ENCODE data around the gene UBE2E3.

UBE2E3 gene

GRCh38 chr2:180991820-180992219 is 11.4 kb downstream of the UBE2E3 start:
- H3K36me3 ChIP-seq: no peaks in the 10 kb centered on the region
- TF ChIP-seq CTCF (IDR thresholded peaks at IDR 0.05): no peak
- no peaks in the 10 kb centered on the region for H3K4me1 ChIP-seq (ENCODE audit: control insufficient read depth in 1 of 2, insufficient read depth in 1 of 2, low read depth in 1 of 2, low read length in 1 of 2)
- no peaks in the 10 kb centered on the region for H3K27me3 ChIP-seq
- H3K27ac ChIP-seq: no peak overlapping the region
- H3K9me3 ChIP-seq: no peaks in the 10 kb centered on the region
- no peak overlapping the region for H3K4me3 ChIP-seq (ENCODE audit: low read depth in 1 of 2, low read length in 1 of 2)

GRCh38 chr2:180992994-180993393 is 12.6 kb downstream of the UBE2E3 start:
- no peaks in the 10 kb centered on the region for H3K9me3 ChIP-seq
- no peak for TF ChIP-seq CTCF (IDR thresholded peaks at IDR 0.05)
- no peaks in the 10 kb centered on the region for H3K36me3 ChIP-seq
- no peak overlapping the region for H3K27ac ChIP-seq
- no peaks in the 10 kb centered on the region for H3K27me3 ChIP-seq
- H3K4me3 ChIP-seq (ENCODE audit: low read depth in 1 of 2, low read length in 1 of 2): no peak overlapping the region
- H3K4me1 ChIP-seq (ENCODE audit: control insufficient read depth in 1 of 2, insufficient read depth in 1 of 2, low read depth in 1 of 2, low read length in 1 of 2): no peaks in the 10 kb centered on the region

- H3K4me3 ChIP-seq (ENCODE audit: low read depth in 1 of 2, low read length in 1 of 2): no peak overlapping the region
These were observed 19.0 kb downstream of the UBE2E3 start for GRCh38 chr2:180999274-180999964.

GRCh38 chr2:181004647-181005325 is 24.4 kb downstream of the UBE2E3 start:
- Histone ChIP-seq H3K36me3 (no peaks in the 10 kb centered on the region), H3K4me1 (ENCODE audit: control insufficient read depth in 1 of 2, insufficient read depth in 1 of 2, low read depth in 1 of 2, low read length in 1 of 2) (no peaks in the 10 kb centered on the region), H3K9me3 (no peaks in the 10 kb centered on the region), H3K27ac (no peak overlapping the region), H3K4me3 (ENCODE audit: low read depth in 1 of 2, low read length in 1 of 2) (no peak overlapping the region), H3K27me3 (no peaks in the 10 kb centered on the region)
- TF ChIP-seq CTCF (IDR thresholded peaks at IDR 0.05): no peak

More at GRCh38 chr2:180999274-180999964, 19.0 kb downstream of the UBE2E3 start:
- H3K27me3 ChIP-seq: no peaks in the 10 kb centered on the region
- no peak overlapping the region for H3K27ac ChIP-seq
- no peaks in the 10 kb centered on the region for H3K36me3 ChIP-seq
- H3K9me3 ChIP-seq: no peaks in the 10 kb centered on the region
- no peak for TF ChIP-seq CTCF (IDR thresholded peaks at IDR 0.05)
- no peaks in the 10 kb centered on the region for H3K4me1 ChIP-seq (ENCODE audit: control insufficient read depth in 1 of 2, insufficient read depth in 1 of 2, low read depth in 1 of 2, low read length in 1 of 2)

- Histone ChIP-seq H3K9me3 (no peaks in the 10 kb centered on the region), H3K4me3 (ENCODE audit: low read depth in 1 of 2, low read length in 1 of 2) (no peak overlapping the region), H3K27ac (no peak overlapping the region), H3K36me3 (no peaks in the 10 kb centered on the region), H3K4me1 (ENCODE audit: control insufficient read depth in 1 of 2, insufficient read depth in 1 of 2, low read depth in 1 of 2, low read length in 1 of 2) (no peaks in the 10 kb centered on the region), H3K27me3 (no peaks in the 10 kb centered on the region)
- no peak for TF ChIP-seq CTCF (IDR thresholded peaks at IDR 0.05)
These were observed 24.9 kb downstream of the UBE2E3 start for GRCh38 chr2:181005326-181005655.
